Nephron progenitor cell (in vitro differentiated cells): ENCODE data around the gene KIF5C.

Experiments
- DNase-seq: peaks from one replicate; pipeline ENCODE4 v3.0.0; 2021
- H3K27ac Mint-ChIP-seq: 2 replicates; pipeline ENCODE4 v1.8.0; 2021; ENCODE audit warnings: mild to moderate bottlenecking, moderate library complexity, mixed read lengths
- H3K27me3 Mint-ChIP-seq: 2 replicates; pipeline ENCODE4 v1.8.0; 2021; ENCODE audit warnings: mild to moderate bottlenecking, low read depth, mixed read lengths; ENCODE audit not compliant: poor library complexity
- H3K36me3 Mint-ChIP-seq: 2 replicates; pipeline ENCODE4 v1.8.0; 2021; ENCODE audit warnings: low read depth, mixed read lengths
- H3K4me1 Mint-ChIP-seq: 2 replicates; pipeline ENCODE4 v1.8.0; 2021; ENCODE audit warnings: mixed read lengths
- H3K4me3 Mint-ChIP-seq: 2 replicates; pipeline ENCODE4 v1.8.0; 2021; ENCODE audit warnings: mild to moderate bottlenecking, moderate library complexity, mixed read lengths
- H3K9me3 Mint-ChIP-seq: 2 replicates; pipeline ENCODE4 v1.8.0; 2021; ENCODE audit warnings: mild to moderate bottlenecking, moderate library complexity, mixed read lengths
- CTCF ChIP-seq: fragments of 200-600 bp; sonication (generic); IDR thresholded peaks from 2 replicates; pipeline ENCODE4 v1.5.0; 2021; ENCODE audit warnings: antibody characterized with exemption

Gene KIF5C

GRCh38 chr2:148996805-148997204, 121.8 kb downstream of the KIF5C start:
- Mint-ChIP-seq H3K27ac (no peak overlapping the region), H3K27me3 (peaks cover 3% of the 10 kb centered on the region), H3K4me3 (no peak overlapping the region), H3K36me3 (peaks cover 26% of the 10 kb centered on the region), H3K4me1 (peaks cover 34% of the 10 kb centered on the region), H3K9me3 (no peaks in the 10 kb centered on the region)
- no peak for DNase-seq
- no peak for TF ChIP-seq CTCF

- H3K27ac Mint-ChIP-seq: peak overlapping the region; percentile 87
- H3K9me3 Mint-ChIP-seq: peaks cover 11% of the 10 kb centered on the region
- peaks cover 3% of the 10 kb centered on the region for H3K27me3 Mint-ChIP-seq
These were observed 123.3 kb downstream of the KIF5C start for GRCh38 chr2:148998165-148998830.

GRCh38 chr2:148998831-148999200, 123.8 kb downstream of the KIF5C start:
- no peak for DNase-seq
- H3K4me3 Mint-ChIP-seq: peak overlapping the region; percentile 31
- peaks cover 16% of the 10 kb centered on the region for H3K9me3 Mint-ChIP-seq
- H3K27ac Mint-ChIP-seq: no peak overlapping the region
- H3K4me1 Mint-ChIP-seq: peaks cover 35% of the 10 kb centered on the region
- TF ChIP-seq CTCF: no peak
- peaks cover 3% of the 10 kb centered on the region for H3K27me3 Mint-ChIP-seq
- peaks cover 45% of the 10 kb centered on the region for H3K36me3 Mint-ChIP-seq

More at GRCh38 chr2:148998165-148998830, 123.3 kb downstream of the KIF5C start:
- no peak for DNase-seq
- peaks cover 34% of the 10 kb centered on the region for H3K4me1 Mint-ChIP-seq
- no peak overlapping the region for H3K4me3 Mint-ChIP-seq
- TF ChIP-seq CTCF: no peak
- peaks cover 41% of the 10 kb centered on the region for H3K36me3 Mint-ChIP-seq

- Mint-ChIP-seq H3K4me1 (peaks cover 41% of the 10 kb centered on the region), H3K36me3 (peaks cover 48% of the 10 kb centered on the region), H3K27ac (peak overlapping the region; percentile 24), H3K9me3 (peaks cover 16% of the 10 kb centered on the region), H3K27me3 (peaks cover 3% of the 10 kb centered on the region), H3K4me3 (no peak overlapping the region)
- DNase-seq: no peak
- no peak for TF ChIP-seq CTCF
These were observed 124.5 kb downstream of the KIF5C start for GRCh38 chr2:148999451-148999921.

- peaks cover 44% of the 10 kb centered on the region for H3K36me3 Mint-ChIP-seq
- H3K9me3 Mint-ChIP-seq: peaks cover 16% of the 10 kb centered on the region
- peaks cover 7% of the 10 kb centered on the region for H3K27me3 Mint-ChIP-seq
- H3K4me1 Mint-ChIP-seq: peaks cover 50% of the 10 kb centered on the region
- no peak overlapping the region for H3K4me3 Mint-ChIP-seq
- H3K27ac Mint-ChIP-seq: no peak overlapping the region
- DNase-seq: no peak
- TF ChIP-seq CTCF: no peak
These were observed 125.3 kb downstream of the KIF5C start for GRCh38 chr2:149000158-149000938.
